DND-41 (cell line): Measurements from ENCODE around the gene RPGRIP1L.
A peak's percentile ranks its signal among the peaks of the same experiment; 100 is the strongest.

Source experiments
- ATAC-seq: fragments of 200-7000 bp; cut with Tn5 transposase; 3 replicates; pipeline ENCODE4 v1.9.1; 2021; ENCODE audit warnings: low read depth; ENCODE audit not compliant: insufficient read depth
- DNase-seq: peaks from one replicate; pipeline ENCODE4 v3.0.0-alpha.2; 2020
- H2AFZ ChIP-seq: 2 replicates; pipeline ENCODE4 v1.6.0; 2012; ENCODE audit warnings: low read depth, low read length
- H3K27ac ChIP-seq: 2 replicates; pipeline ENCODE4 v1.5.1; 2012; ENCODE audit warnings: low read length, inconsistent platforms
- H3K27me3 ChIP-seq: fragments of 200-600 bp; sonication (generic); 2 replicates; pipeline ENCODE4 v1.6.0; 2012; ENCODE audit warnings: low read length, mild to moderate bottlenecking, inconsistent platforms; ENCODE audit not compliant: insufficient read depth, poor library complexity
- H3K36me3 ChIP-seq: 2 replicates; pipeline ENCODE4 v1.5.1; 2012; ENCODE audit warnings: low read length, inconsistent platforms; ENCODE audit not compliant: insufficient read depth
- H3K4me1 ChIP-seq: 2 replicates; pipeline ENCODE4 v1.5.1; 2012; ENCODE audit warnings: mild to moderate bottlenecking, low read length; ENCODE audit not compliant: insufficient read depth
- H3K4me2 ChIP-seq: 2 replicates; pipeline ENCODE4 v1.6.0; 2012; ENCODE audit warnings: mild to moderate bottlenecking, moderate library complexity, low read length, inconsistent platforms; ENCODE audit not compliant: insufficient read depth
- H3K4me3 ChIP-seq, 2 experiments: fragments of 200-600 bp in 1 of 2; shearing (Covaris generic) in 1 of 2; 2 replicates each; pipeline ENCODE4 v1.5.1; 2012 to 2016; ENCODE audit warnings: inconsistent platforms in 2 of 2, low read length in 2 of 2, mild to moderate bottlenecking in 2 of 2, low read depth in 1 of 2, moderate library complexity in 1 of 2
- H3K79me2 ChIP-seq: 2 replicates; pipeline ENCODE4 v1.6.0; 2012; ENCODE audit warnings: low read length, inconsistent platforms; ENCODE audit not compliant: insufficient read depth
- H3K9ac ChIP-seq: 2 replicates; pipeline ENCODE4 v1.6.0; 2012; ENCODE audit warnings: low read depth, mild to moderate bottlenecking, inconsistent platforms, low read length, moderate library complexity
- H3K9me3 ChIP-seq: 2 replicates; pipeline ENCODE4 v1.5.1; 2012; ENCODE audit warnings: low read length, moderate library complexity, mild to moderate bottlenecking, inconsistent platforms; ENCODE audit not compliant: insufficient read depth, severe bottlenecking
- H4K20me1 ChIP-seq: 2 replicates; pipeline ENCODE4 v1.6.0; 2012; ENCODE audit warnings: low read length; ENCODE audit not compliant: insufficient read depth
- CTCF ChIP-seq: IDR thresholded peaks from 2 replicates; pipeline ENCODE4 v1.5.1; 2012; ENCODE audit warnings: borderline replicate concordance, low read length, moderate library complexity, mild to moderate bottlenecking; ENCODE audit not compliant: poor library complexity, severe bottlenecking; ENCODE audit errors: extremely low read depth
- EZH2 ChIP-seq: IDR thresholded peaks from 3 replicates; pipeline ENCODE4 v1.6.1; 2012; ENCODE audit warnings: borderline replicate concordance, low read depth, mild to moderate bottlenecking, moderate library complexity, low read length, inconsistent platforms; ENCODE audit not compliant: severe bottlenecking

RPGRIP1L gene

DNA sequence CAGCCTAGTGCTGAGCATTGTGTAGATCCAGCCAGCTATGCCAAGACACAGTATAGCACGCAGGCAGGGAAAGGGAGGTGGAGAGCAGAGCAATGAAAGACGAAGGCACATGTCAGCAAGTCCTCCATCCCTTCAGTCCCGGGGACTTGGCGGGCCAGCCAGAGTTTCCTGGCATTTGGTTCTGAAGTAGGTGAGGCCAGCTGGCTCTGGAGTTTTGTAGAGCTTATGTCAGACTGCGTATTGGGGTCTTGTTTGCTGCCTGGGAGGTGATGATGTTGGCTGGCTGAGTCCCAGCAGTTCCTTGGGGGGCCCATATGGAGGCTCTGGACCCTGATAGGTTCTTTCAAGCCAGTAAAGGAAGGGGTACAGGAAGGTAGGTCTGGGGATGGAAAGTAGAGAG, 144.9 kb downstream of the RPGRIP1L start:
- no peaks in the 10 kb centered on the region for H3K27me3 ChIP-seq
- H3K36me3 ChIP-seq: no peaks in the 10 kb centered on the region
- H3K9ac ChIP-seq: no peak overlapping the region
- no peaks in the 10 kb centered on the region for H3K4me1 ChIP-seq
- DNase-seq (no peak), ATAC-seq (no peak)
- H3K4me3 ChIP-seq: no peak overlapping the region
- H2AFZ ChIP-seq: no peak overlapping the region
- TF ChIP-seq EZH2 (no peak), CTCF (no peak)
- no peak overlapping the region for H3K27ac ChIP-seq
- no peaks in the 10 kb centered on the region for H3K9me3 ChIP-seq
- H4K20me1 ChIP-seq: no peaks in the 10 kb centered on the region
- no peaks in the 10 kb centered on the region for H3K79me2 ChIP-seq
- H3K4me2 ChIP-seq: no peak overlapping the region

GRCh38 chr16:53556521-53556920, 147.1 kb downstream of the RPGRIP1L start:
- no peak for TF ChIP-seq EZH2
- H3K36me3 ChIP-seq: no peaks in the 10 kb centered on the region
- ATAC-seq (no peak), DNase-seq (no peak)
- H3K27ac ChIP-seq: no peak overlapping the region
- H3K9ac ChIP-seq: no peak overlapping the region
- no peaks in the 10 kb centered on the region for H4K20me1 ChIP-seq
- no peak overlapping the region for H2AFZ ChIP-seq
- no peak overlapping the region for H3K4me3 ChIP-seq
- H3K79me2 ChIP-seq: no peaks in the 10 kb centered on the region
- H3K9me3 ChIP-seq: no peaks in the 10 kb centered on the region
- no peaks in the 10 kb centered on the region for H3K4me1 ChIP-seq
- no peaks in the 10 kb centered on the region for H3K27me3 ChIP-seq
- H3K4me2 ChIP-seq: no peak overlapping the region

DNA sequence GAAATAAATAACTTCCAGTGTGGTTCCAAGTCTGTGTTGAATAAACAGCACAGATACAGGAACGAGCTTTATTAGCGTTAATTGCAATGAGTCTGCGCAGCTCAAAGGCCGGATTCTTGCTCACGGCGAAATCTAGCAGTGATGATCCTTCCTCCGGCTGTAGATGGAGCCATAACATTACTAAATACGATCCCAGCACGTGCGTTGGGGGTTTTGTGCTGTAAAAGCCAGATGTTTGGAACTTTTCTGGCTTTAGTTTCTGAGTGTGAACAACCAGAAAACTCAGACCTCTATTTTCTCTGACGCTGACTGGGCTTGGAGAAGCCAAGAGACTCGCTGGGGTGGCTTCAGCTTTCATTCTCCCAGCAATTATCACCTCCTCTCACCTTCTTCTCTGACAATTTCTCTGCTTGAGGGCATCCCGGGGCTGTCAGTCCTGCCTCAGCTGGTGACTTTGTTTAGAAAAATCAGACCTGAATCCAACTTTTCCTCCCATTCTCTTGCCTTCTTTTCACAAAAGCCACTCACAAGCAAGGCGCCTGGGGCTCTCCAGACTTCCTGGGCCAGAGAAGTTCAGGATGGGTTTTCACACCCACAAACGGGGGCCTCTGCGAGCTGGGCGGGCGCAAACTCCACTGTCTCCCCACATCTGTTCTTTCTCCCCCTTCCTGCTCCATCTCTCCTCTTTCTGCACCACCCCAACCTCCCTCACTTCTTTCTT, 153.5 kb downstream of the RPGRIP1L start:
- H3K9ac ChIP-seq: peak overlapping the region; percentile 25
- H3K9me3 ChIP-seq: no peaks in the 10 kb centered on the region

More for the DNA sequence above, 153.5 kb downstream of the RPGRIP1L start:
- H3K4me1 ChIP-seq: peaks cover 53% of the 10 kb centered on the region
- H4K20me1 ChIP-seq: no peaks in the 10 kb centered on the region
- peak overlapping the region; percentile 46 for H3K4me2 ChIP-seq
- no peaks in the 10 kb centered on the region for H3K79me2 ChIP-seq
- H3K36me3 ChIP-seq: no peaks in the 10 kb centered on the region
- DNase-seq (peak; percentile 81), ATAC-seq (peak; percentile 72)
- peak overlapping the region; percentile 49 for H3K27ac ChIP-seq
- H2AFZ ChIP-seq: peak overlapping the region; percentile 69
- 0 out of 4 replicates have a peak overlapping the region, but pooled peaks of 1 of the 2 experiments have one; percentile 13 for H3K4me3 ChIP-seq
- no peak for TF ChIP-seq EZH2
- peak; percentile 94 for TF ChIP-seq CTCF
- H3K27me3 ChIP-seq: no peaks in the 10 kb centered on the region
